Stimulated activated CD8-positive, alpha-beta memory T cell treated with anti-CD3 and anti-CD28 coated beads, Interleukin-4, amount 100 ng/mL, for 24 hours (primary cell): ENCODE measurements around the gene SLC34A1.
"Not testable (repeated sequence)": the region's sequence is repeated elsewhere in the genome, so short reads cannot be mapped to it uniquely, and the experiment has no call there.

ENCODE experiments used
- DNase-seq: peaks from one replicate; pipeline ENCODE4 v3.0.0-alpha.2; 2020; ENCODE audit warnings: low read depth

The SLC34A1 gene

DNA sequence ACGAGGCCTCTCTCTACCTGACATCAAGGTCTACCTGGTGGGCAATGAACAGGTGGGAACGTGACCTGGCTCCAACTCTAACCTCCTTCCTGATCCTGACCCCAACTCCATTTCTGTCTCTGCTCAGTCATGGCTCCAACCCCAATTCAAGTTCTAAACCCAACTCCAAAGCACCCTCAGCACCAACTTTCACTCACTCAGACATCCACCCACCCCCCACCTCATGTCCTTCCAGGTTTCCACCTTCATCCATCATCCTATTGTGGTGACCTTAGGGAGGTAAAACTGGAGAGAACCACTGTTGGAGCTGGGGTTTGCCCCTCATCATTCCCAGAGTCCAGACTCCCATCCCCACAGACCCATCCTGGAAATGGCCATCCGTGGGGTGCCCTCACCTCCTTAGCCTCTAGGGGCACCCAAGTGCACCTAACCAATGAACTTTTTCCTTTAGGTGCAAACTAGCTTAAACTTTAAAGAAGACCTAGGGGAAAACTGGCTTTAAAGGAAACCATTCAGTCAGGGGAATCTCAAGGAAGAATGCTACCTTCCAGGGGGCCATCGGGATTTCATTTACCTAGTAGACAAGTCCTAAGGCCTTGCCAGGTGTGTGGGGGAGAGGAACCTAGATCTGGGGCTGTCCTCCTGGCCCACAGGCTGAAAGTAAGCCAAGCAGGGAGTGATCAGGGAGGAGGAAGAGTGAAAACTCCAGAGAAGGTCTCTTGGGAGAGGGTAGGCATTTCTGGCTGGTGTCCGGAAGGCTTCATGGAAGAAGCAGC lies 15.2 kb upstream of the SLC34A1 start:
- DNase-seq = no peak

- no peak for DNase-seq
These were observed 14.4 kb upstream of the SLC34A1 start for GRCh38 chr5:177369645-177370440.

DNA sequence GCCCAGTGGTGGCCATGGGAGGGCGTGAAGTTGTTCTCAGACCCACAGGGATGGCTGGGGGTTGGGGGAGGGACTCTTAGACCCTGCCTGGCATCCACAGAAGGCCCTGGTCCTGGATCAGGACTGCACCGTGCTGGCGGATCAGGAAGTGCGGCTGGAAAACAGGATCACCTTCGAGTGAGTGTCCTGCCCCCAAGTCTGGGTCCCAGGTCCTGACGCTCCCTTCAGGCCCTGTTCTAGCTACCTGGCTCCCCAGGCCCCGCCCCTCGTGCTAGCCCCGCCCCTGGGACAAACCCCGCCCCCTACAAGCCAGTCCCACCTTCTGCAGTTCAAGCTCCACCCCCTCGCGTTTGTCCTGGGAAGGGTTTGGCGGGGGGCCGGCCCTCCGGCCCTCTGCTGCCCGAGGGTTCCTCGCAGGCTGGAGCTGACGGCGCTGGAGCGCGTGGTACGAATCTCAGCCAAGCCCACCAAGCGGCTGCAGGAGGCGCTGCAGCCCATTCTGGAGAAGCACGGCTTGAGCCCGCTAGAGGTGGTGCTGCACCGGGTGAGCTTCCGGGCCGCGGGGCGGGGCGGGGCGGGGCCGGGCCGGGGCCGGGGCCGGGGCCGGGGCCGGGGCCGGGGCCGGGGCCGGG lies 13.6 kb upstream of the SLC34A1 start:
- no peak for DNase-seq

DNA sequence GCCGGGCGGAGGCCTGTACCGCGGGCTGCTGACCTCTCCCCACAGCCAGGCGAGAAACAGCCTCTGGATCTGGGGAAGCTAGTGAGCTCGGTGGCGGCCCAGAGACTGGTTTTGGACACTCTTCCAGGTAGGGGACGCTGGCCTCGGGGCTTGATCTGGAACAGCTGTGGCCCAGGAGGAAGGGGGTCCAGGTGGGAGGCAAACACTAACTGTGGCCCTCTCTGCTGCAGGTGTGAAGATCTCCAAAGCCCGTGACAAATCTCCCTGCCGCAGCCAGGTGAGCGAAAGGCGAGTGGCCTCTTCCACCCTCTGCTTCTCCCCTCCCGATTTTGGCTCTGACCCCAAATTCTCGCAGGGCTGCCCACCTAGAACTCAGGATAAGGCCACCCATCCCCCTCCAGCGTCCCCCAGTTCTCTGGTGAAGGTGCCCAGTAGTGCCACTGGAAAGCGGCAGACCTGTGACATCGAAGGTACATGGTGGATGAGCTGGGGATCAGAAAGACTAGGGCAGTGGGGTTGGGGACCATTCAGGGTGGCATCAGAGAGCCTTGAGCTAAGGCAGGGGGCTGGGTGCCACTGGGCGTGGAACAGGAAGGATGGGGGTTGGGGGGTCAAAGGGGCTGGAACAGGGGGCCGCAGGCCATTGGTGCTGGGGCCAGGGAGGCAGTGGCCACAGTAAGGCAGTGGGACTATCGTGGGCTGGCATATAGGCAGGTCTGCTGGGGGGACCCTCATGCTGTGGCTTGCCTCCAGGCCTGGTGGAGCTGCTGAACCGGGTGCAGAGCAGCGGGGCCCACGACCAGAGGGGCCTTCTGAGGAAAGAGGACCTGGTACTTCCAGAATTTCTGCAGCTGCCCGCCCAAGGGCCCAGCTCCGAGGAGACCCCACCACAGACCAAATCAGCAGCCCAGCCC lies 12.9 kb upstream of the SLC34A1 start:
- DNase-seq = no peak

DNA sequence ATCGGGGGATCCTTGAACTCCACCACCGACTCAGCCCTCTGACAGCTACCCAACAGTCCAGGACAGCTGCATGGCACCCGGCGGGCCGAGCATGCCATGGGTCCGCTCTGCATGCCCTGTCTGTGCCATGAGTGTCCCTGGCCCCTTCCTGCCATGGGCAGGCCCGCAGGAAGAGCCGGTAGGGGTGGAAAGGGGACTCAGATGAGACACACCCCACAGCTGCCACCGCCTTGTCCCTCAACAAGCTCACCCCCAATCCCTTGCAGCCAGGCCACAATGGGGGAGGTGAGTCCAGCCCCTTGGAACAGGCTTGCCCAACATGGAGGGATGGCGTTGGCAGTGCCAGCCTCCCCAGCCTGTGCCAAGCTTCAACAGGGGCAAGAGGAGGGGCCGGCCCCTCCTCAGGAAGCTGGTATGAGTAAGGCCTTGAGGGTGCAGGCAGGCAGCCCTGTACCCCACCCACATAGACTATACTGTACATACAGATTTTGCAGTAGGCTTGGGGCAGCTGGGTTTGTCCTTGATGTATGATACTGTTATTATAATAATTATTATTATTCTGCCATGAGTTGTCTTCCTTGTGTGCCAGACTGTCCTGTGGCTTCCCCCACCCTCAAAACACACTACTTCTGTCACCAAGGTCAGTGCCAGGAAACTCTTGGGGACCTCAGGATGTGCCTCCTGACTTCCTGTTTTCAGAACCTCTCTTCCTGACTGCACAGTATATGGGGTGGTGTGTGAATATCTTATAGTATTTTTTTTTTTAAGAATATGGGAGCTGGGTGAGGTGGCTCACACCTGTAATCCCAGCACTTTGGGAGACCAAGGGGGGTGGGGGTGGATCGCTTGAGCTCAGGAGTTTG lies 12.0 kb upstream of the SLC34A1 start:
- no peak for DNase-seq

DNA sequence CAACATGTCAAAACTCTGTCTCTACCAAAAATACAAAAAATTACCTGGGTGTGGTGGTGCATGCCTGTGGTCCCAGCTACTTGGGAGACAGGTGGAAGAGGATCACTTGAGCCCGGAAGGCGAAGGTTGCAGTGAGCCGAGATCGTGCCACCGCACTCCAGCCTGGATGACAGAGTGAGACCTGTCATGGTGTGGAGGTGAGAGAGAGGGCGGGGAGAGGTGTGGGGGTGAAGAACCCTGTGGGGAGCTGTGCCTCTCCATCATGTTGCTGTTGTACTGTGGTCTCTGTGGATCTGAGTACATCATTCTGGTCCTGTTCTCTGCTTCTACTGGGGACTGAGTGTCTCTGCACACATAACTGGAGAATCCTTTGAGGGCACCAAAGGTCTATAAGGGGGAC lies 11.3 kb upstream of the SLC34A1 start:
- DNase-seq = no peak

DNA sequence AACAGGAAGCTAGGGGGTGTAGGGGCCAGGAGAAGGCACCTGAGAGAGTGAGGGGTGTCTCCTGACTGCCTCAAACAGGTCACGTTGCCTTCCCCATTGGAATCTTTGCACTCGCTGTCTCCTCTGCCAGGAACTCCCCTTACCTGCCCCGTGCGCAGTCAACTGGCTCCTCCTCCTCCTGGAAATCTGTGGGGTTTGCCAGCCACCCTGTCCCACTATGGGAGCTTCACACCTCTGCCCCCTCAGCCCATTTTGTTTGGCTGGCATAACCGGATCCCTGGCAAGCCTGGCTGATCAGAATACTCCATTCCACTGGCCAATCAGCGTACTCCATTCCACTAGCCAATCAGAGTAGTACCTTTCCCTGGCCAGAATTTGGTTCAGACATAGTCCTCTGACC lies 10.4 kb upstream of the SLC34A1 start:
- DNase-seq = no peak

DNA sequence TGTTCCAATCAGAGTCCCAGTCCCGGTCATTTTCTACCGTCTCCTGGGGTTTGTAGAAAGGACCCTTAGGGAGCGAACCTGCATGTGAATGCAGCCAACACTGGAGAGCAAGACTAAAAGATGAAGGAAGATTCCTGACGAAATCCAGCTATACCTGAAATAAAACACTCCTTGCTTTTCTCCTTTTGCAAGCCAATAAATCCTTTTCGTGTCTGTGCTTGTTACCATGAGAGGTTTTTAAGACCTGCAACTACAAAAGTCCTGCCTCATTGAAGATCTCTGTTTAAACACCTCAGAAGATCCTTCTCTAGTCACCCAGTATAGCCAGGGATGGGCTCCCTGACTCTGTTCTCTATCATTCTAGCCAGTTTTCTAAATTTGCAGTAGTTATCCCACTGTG lies 10.0 kb upstream of the SLC34A1 start:
- DNase-seq = no peak

GRCh38 chr5:177375516-177375915 lies 8.7 kb upstream of the SLC34A1 start:
- DNase-seq = not testable (repeated sequence)

GRCh38 chr5:177376107-177376506 lies 8.1 kb upstream of the SLC34A1 start:
- DNase-seq = no peak

DNA sequence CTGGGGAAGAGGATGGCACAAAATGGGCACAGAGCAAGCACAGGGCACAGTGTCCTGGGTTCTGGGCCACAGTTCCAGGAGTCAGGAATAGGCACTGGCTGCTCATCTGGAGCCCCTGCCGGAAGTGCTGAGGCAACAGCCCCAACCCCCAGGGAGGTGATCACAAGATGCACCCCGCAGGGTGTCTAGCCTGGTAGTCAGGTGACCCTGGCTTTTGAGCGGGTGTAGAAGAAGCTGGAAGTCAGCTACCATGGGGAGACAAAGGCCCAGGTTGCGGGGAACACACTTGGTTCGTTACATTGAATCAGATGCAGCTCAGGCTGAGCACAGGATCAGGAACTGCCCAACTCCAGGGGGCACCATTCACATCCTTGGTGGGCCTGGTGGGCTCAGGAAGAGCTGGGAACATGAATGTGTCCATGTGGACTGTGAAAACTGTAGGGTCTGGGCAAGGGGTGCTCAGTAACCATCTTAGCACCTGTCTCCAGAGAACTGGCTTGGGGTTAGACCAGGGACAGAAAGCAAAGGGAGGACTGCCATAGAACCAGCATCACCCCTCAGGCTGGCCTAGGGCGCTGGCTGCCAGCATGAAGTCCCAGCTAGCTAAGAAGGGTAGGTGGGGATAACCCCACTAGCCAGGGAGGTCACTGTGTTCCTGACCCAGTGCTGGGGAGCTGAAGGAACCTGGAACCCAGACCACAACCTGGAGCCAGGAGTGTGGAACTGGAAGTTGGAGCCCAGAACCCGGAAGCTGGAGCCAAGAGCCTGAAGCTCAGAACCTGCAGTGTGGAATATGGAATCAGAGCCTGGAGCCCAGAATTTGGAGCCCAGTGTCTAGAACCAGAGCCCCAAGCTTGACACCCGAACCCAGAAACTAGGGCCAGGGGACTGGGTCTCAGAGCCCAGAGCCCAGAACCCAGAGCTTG lies 6.1 kb upstream of the SLC34A1 start:
- DNase-seq = no peak

GRCh38 chr5:177378884-177379883 lies 5.0 kb upstream of the SLC34A1 start:
- DNase-seq = no peak

GRCh38 chr5:177380805-177381126 lies 3.5 kb upstream of the SLC34A1 start:
- no peak for DNase-seq

- DNase-seq = no peak
These were observed 1.7 kb upstream of the SLC34A1 start for GRCh38 chr5:177382423-177383029.

GRCh38 chr5:177383181-177383580 lies 1.1 kb upstream of the SLC34A1 start:
- no peak for DNase-seq

DNA sequence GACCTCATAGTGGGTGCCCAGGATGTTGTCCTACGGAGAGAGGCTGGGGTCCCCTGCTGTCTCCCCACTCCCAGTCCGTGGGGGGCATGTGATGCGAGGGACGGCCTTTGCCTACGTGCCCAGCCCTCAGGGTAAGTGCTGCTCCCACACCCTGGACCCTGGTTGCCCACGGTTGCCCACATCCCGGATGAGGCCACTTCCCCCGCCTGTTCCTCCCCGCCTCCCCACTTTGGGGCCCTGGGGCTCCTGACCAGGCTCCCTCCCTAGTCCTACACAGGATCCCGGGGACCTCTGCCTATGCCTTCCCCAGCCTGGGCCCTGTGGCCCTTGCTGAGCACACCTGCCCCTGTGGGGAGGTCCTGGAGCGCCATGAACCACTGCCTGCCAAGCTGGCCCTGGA lies 1.5 kb downstream of the SLC34A1 start:
- DNase-seq = no peak

DNA sequence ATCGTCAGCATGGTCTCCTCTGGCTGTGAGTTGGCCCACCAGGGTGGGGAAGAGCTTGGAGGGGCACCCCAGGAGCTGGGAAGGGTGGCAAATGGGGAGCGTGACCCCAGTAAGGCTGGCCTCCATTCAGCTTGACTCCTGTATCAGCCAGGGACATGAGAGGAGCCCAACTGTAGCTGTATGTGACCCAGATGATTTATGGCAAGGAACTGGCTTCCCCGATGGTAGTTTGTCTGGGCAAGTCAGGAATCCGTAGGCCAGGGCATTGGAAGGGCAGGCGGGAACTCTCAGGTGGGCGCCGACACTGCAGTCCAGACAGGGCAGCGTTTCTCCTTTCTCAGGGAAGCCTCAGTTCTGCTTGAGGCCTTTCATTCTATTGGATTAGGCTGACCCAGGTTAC lies 2.3 kb downstream of the SLC34A1 start:
- DNase-seq = no peak

GRCh38 chr5:177387405-177387804 lies 3.2 kb downstream of the SLC34A1 start:
- no peak for DNase-seq
